A673 (cell line): ENCODE data around the gene LCAT.

Source experiments
- EZH2 ChIP-seq: fragments of 200-600 bp; sonication (generic); IDR thresholded peaks from 2 replicates; pipeline ENCODE4 v1.6.1; 2017; ENCODE audit warnings: borderline replicate concordance, low read depth, mild to moderate bottlenecking, mixed read lengths, antibody characterized with exemption, low read length; ENCODE audit not compliant: poor library complexity, severe bottlenecking
- TF ChIP-seq, protein P1 (sequence below): fragments of 300-800, 200-600 bp; sonication (generic); conservative IDR thresholded peaks from 2 replicates; pipeline ENCODE4 v1.5.1; 2017; ENCODE audit warnings: low read depth, mild to moderate bottlenecking, antibody characterized with exemption, low read length, moderate library complexity, mixed read lengths

DNA sequence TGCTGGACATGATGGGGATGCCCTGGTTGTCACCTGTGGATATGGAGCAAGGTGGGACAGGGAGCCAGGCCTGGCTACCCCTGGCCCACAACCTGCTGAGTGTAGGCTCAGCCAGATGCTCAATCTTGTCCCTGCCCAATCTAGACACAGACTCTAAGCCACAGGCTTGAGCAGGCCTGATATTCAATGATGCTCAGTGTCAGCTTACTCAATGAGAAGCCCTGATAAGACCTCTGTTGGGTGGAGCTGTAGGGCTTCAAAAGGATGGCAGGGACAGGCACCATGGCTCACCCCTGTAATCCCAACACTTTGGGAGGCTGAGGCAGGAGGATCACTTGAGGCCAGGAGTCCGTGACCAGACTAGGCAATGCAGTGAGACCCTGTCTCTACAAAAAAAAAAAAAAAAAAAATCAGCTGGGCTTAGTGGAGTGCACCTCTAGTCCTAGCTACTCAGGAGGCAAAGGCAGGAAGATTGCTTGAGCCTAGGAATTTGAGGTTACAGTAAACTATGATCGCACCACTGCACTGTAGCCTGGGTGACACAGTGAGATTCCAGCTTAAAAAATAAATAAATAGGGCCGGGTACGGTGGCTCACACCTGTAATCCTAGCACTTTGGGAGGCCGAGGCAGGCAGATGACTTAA lies 3.4 kb downstream of the LCAT start:
- no peak for TF ChIP-seq EZH2
- TF ChIP-seq, protein P1, sequence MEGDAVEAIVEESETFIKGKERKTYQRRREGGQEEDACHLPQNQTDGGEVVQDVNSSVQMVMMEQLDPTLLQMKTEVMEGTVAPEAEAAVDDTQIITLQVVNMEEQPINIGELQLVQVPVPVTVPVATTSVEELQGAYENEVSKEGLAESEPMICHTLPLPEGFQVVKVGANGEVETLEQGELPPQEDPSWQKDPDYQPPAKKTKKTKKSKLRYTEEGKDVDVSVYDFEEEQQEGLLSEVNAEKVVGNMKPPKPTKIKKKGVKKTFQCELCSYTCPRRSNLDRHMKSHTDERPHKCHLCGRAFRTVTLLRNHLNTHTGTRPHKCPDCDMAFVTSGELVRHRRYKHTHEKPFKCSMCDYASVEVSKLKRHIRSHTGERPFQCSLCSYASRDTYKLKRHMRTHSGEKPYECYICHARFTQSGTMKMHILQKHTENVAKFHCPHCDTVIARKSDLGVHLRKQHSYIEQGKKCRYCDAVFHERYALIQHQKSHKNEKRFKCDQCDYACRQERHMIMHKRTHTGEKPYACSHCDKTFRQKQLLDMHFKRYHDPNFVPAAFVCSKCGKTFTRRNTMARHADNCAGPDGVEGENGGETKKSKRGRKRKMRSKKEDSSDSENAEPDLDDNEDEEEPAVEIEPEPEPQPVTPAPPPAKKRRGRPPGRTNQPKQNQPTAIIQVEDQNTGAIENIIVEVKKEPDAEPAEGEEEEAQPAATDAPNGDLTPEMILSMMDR: no peak
